H1 (cell line): ENCODE data around the gene NPIPB6. TPM values are rescaled to one million over a fixed set of nuclear protein-coding genes. Genes with fewer than 3 reads are reported as not detected.

Experiments
- CTCF ChIA-PET: fragments of 300-600 bp; sonication (Branson Sonifier 250); formaldehyde crosslinking; loops from one replicate; lab custom pipeline; 2021; ENCODE audit not compliant: partially characterized antibody; lab: Charles Lee
- POLR2A ChIA-PET: fragments of 300-600 bp; sonication (Branson Sonifier 250); formaldehyde crosslinking; loops from one replicate; lab custom pipeline; 2021; ENCODE audit warnings: inconsistent platforms; ENCODE audit not compliant: partially characterized antibody; lab: Charles Lee
- DNase-seq, 2 experiments: peaks; one replicate each; pipeline versions ENCODE4 v3.0.0 to v3.0.0-alpha.2; 2010 to 2022; ENCODE audit warnings: low spot score in 2 of 2, low read depth in 1 of 2, mixed read lengths in 1 of 2
- FAIRE-seq: peaks from 2 replicates; lab custom pipeline; 2011; peaks lifted over from hg19 to GRCh38; lab: Jason Lieb, UNC
- H2AFZ ChIP-seq: 2 replicates; pipeline ENCODE4 v1.8.1; 2012; ENCODE audit warnings: low read length, inconsistent platforms
- H2AK5ac ChIP-seq: 2 replicates; pipeline ENCODE4 v1.6.1; 2013; ENCODE audit warnings: low read depth, low read length
- H2BK120ac ChIP-seq: replicated peaks from 2 replicates; pipeline ENCODE3; 2013; ENCODE audit warnings: low read depth, low read length, inconsistent platforms
- H2BK12ac ChIP-seq: 2 replicates; pipeline ENCODE4 v1.6.1; 2013; ENCODE audit warnings: low read depth, low read length
- H2BK15ac ChIP-seq: 2 replicates; pipeline ENCODE4 v1.6.1; 2013; ENCODE audit warnings: low read length
- H2BK20ac ChIP-seq: 2 replicates; pipeline ENCODE4 v1.6.1; 2013; ENCODE audit warnings: low read length
- H2BK5ac ChIP-seq: 2 replicates; pipeline ENCODE4 v1.6.1; 2013; ENCODE audit warnings: low read depth, low read length
- H3K14ac ChIP-seq: 2 replicates; pipeline ENCODE4 v1.6.1; 2013; ENCODE audit warnings: inconsistent platforms; ENCODE audit not compliant: insufficient read length
- H3K18ac ChIP-seq: 2 replicates; pipeline ENCODE4 v1.6.1; 2013; ENCODE audit warnings: low read length; ENCODE audit errors: extremely low read depth
- H3K23ac ChIP-seq: 2 replicates; pipeline ENCODE4 v1.6.1; 2013; ENCODE audit warnings: inconsistent platforms; ENCODE audit not compliant: insufficient read length
- H3K23me2 ChIP-seq: 2 replicates; pipeline ENCODE4 v1.6.1; 2013; ENCODE audit warnings: low read depth, low read length
- H3K27ac ChIP-seq: 2 replicates; pipeline ENCODE4 v1.6.1; 2011; ENCODE audit warnings: low read depth, low read length, inconsistent platforms
- H3K27me3 ChIP-seq, 4 experiments: replicated peaks in 1 of 4; 1 replicate in 1 of 4; 2 replicates in 3 of 4; pipeline versions ENCODE4 v1.6.1 to v1.8.1; 2011 to 2013; ENCODE audit warnings: low read length in 3 of 4, mild to moderate bottlenecking in 3 of 4, inconsistent platforms in 2 of 4, mixed read lengths in 2 of 4, moderate library complexity in 1 of 4; ENCODE audit not compliant: control insufficient read depth in 3 of 4, insufficient read depth in 3 of 4; ENCODE audit errors: extremely low read depth in 1 of 4
- H3K36me3 ChIP-seq, 4 experiments: 2 replicates each; pipeline versions ENCODE4 v1.6.1 to v1.8.1; 2011 to 2013; ENCODE audit warnings: mild to moderate bottlenecking in 4 of 4, low read length in 3 of 4, moderate library complexity in 2 of 4, control low read depth in 1 of 4, inconsistent platforms in 1 of 4; ENCODE audit not compliant: insufficient read depth in 4 of 4, control insufficient read depth in 2 of 4
- H3K4ac ChIP-seq: replicated peaks from 2 replicates; pipeline ENCODE3; 2013; ENCODE audit warnings: low read length, low read depth, mixed read lengths, inconsistent platforms; ENCODE audit not compliant: insufficient read length
- H3K4me1 ChIP-seq, 4 experiments: replicated peaks in 1 of 4; 1 replicate in 1 of 4; 2 replicates in 3 of 4; pipeline versions ENCODE4 v1.6.1 to v1.8.1; 2011 to 2013; ENCODE audit warnings: low read length in 3 of 4, inconsistent platforms in 2 of 4, mixed read lengths in 1 of 4; ENCODE audit not compliant: insufficient read depth in 4 of 4, control insufficient read depth in 3 of 4
- H3K4me2 ChIP-seq, 2 experiments: 2 replicates each; pipeline versions ENCODE4 v1.6.1 to v1.8.1; 2011 to 2013; ENCODE audit warnings: low read depth in 2 of 2, low read length in 2 of 2, control low read depth in 1 of 2, inconsistent platforms in 1 of 2, mild to moderate bottlenecking in 1 of 2; ENCODE audit not compliant: insufficient read depth in 1 of 2
- H3K4me3 ChIP-seq, 4 experiments: fragments of 200-600, 300-600 bp in 1 of 4; sonication (generic), shearing (Covaris generic), sonication (Bioruptor Twin) in 1 of 4; 2 replicates each; pipeline versions ENCODE4 v1.5.1 to v1.8.1; 2011 to 2016; ENCODE audit warnings: low read length in 4 of 4, low read depth in 3 of 4, control low read depth in 2 of 4, inconsistent platforms in 2 of 4, mild to moderate bottlenecking in 2 of 4, mixed read lengths in 1 of 4, moderate library complexity in 1 of 4; ENCODE audit not compliant: insufficient read depth in 2 of 4; ENCODE audit errors: extremely low read depth in 1 of 4
- H3K56ac ChIP-seq: replicated peaks from 2 replicates; pipeline ENCODE3; 2013; ENCODE audit warnings: low read depth, mild to moderate bottlenecking, mixed read lengths, low read length, inconsistent platforms; ENCODE audit not compliant: insufficient read length
- H3K79me1 ChIP-seq: 2 replicates; pipeline ENCODE4 v1.6.1; 2013; ENCODE audit warnings: low read depth, low read length, control low read depth
- H3K79me2 ChIP-seq, 2 experiments: 2 replicates each; pipeline versions ENCODE4 v1.6.1 to v1.8.1; 2012 to 2013; ENCODE audit warnings: low read length in 2 of 2, mild to moderate bottlenecking in 2 of 2, inconsistent platforms in 1 of 2; ENCODE audit not compliant: insufficient read depth in 2 of 2, control insufficient read depth in 1 of 2
- H3K9ac ChIP-seq, 4 experiments: replicated peaks in 1 of 4; 1 replicate in 1 of 4; 2 replicates in 3 of 4; pipeline versions ENCODE4 v1.6.1 to v1.8.1; 2011 to 2013; ENCODE audit warnings: low read depth in 3 of 4, low read length in 3 of 4, control low read depth in 2 of 4, mild to moderate bottlenecking in 2 of 4, moderate library complexity in 2 of 4, inconsistent platforms in 1 of 4; ENCODE audit errors: extremely low read depth in 1 of 4
- H3K9me3 ChIP-seq, 2 experiments: 2 replicates each; pipeline versions ENCODE4 v1.6.1 to v1.8.1; 2012 to 2013; ENCODE audit warnings: mild to moderate bottlenecking in 2 of 2, moderate library complexity in 2 of 2, control low read depth in 1 of 2, inconsistent platforms in 1 of 2, low read depth in 1 of 2, low read length in 1 of 2, mixed read lengths in 1 of 2; ENCODE audit not compliant: insufficient read depth in 2 of 2
- H4K20me1 ChIP-seq, 2 experiments: replicated peaks in 1 of 2; 2 replicates each; pipeline versions ENCODE3 to v1.8.1; 2011 to 2013; ENCODE audit warnings: inconsistent platforms in 2 of 2, low read length in 2 of 2, mild to moderate bottlenecking in 1 of 2; ENCODE audit not compliant: insufficient read depth in 2 of 2, control insufficient read depth in 1 of 2
- H4K5ac ChIP-seq: 2 replicates; pipeline ENCODE4 v1.6.1; 2013; ENCODE audit warnings: low read length, low read depth, mixed read lengths, inconsistent platforms; ENCODE audit not compliant: insufficient read length
- H4K8ac ChIP-seq: 2 replicates; pipeline ENCODE4 v1.8.0; 2013; ENCODE audit warnings: mild to moderate bottlenecking, moderate library complexity, low read length, inconsistent platforms; ENCODE audit not compliant: insufficient read depth; ENCODE audit errors: extremely low read depth
- H4K91ac ChIP-seq: replicated peaks from 2 replicates; pipeline ENCODE3; 2013; ENCODE audit warnings: low read length, mixed read lengths, inconsistent platforms; ENCODE audit not compliant: insufficient read length
- CEBPB ChIP-seq: IDR thresholded peaks from 2 replicates; pipeline ENCODE4 v1.6.1; 2012; ENCODE audit warnings: low read depth, low read length
- CTCF ChIP-seq, 3 experiments: IDR thresholded peaks; 1 replicate in 2 of 3; 2 replicates in 1 of 3; pipeline versions ENCODE4 v1.5.1 to v1.6.1; 2011; ENCODE audit warnings: low read length in 3 of 3, mild to moderate bottlenecking in 3 of 3, inconsistent platforms in 2 of 3, low read depth in 1 of 3, moderate library complexity in 1 of 3; ENCODE audit not compliant: insufficient read depth in 1 of 3; ENCODE audit errors: control extremely low read depth in 1 of 3
- JUN ChIP-seq: IDR thresholded peaks from 2 replicates; pipeline ENCODE4 v1.6.1; 2011; ENCODE audit warnings: low read depth, mild to moderate bottlenecking, improper control_type of control experiment, low read length
- RAD21 ChIP-seq, 2 experiments: IDR thresholded peaks in 1 of 2; conservative IDR thresholded peaks in 1 of 2; 2 replicates each; pipeline ENCODE4 v1.6.1; 2011; ENCODE audit warnings: low read depth in 2 of 2, low read length in 2 of 2, improper control_type of control experiment in 1 of 2, inconsistent platforms in 1 of 2, mild to moderate bottlenecking in 1 of 2, moderate library complexity in 1 of 2
- SAP30 ChIP-seq: fragments of 300-600 bp; sonication (generic); IDR thresholded peaks from 2 replicates; pipeline ENCODE4 v1.7.1; 2012; ENCODE audit warnings: low read length, moderate library complexity, mild to moderate bottlenecking, inconsistent platforms; ENCODE audit not compliant: insufficient read depth, insufficient replicate concordance
- SIN3A ChIP-seq, 2 experiments: IDR thresholded peaks in 1 of 2; conservative IDR thresholded peaks in 1 of 2; 2 replicates each; pipeline ENCODE4 v1.6.1; 2011 to 2012; ENCODE audit warnings: low read length in 2 of 2, improper control_type of control experiment in 1 of 2, low read depth in 1 of 2, mild to moderate bottlenecking in 1 of 2
- SUZ12 ChIP-seq: fragments of 200-600 bp; sonication (generic); IDR thresholded peaks from 2 replicates; pipeline ENCODE4 v1.6.1; 2012; ENCODE audit warnings: mild to moderate bottlenecking, inconsistent platforms, low read length, moderate library complexity, mixed read lengths
- YY1 ChIP-seq: IDR thresholded peaks from 2 replicates; pipeline ENCODE4 v1.6.1; 2011; ENCODE audit warnings: low read depth, mild to moderate bottlenecking, low read length
- whole genome bisulfite sequencing, 2 experiments: shearing (Covaris generic) in 1 of 2; methylation state at CpG; one replicate each; pipeline versions ENCODE4 v1.1.6 to v1.1.7; 2013 to 2015; ENCODE audit warnings: low lambda C conversion rate in 2 of 2, mixed read lengths in 2 of 2, inconsistent platforms in 1 of 2, low coverage in 1 of 2, missing lambda C conversion rate in 1 of 2; ENCODE audit not compliant: insufficient replicate concordance in 2 of 2, insufficient coverage in 1 of 2, insufficient read length in 1 of 2; ENCODE audit errors: extremely low coverage in 1 of 2, missing lambda C conversion rate in 1 of 2; 5-methylcytosine and 5-hydroxymethylcytosine counted together
- polyA plus RNA-seq, 7 experiments: library from polyadenylated mRNA; depleted of rRNA in 3 of 7; stranded (reverse) in 5 of 7; unstranded in 2 of 7; fragments of >200 nt in 5 of 7; fragments of 200-250 nt in 2 of 7; gene quantifications; 1 replicate in 5 of 7; 2 replicates in 1 of 7; 4 replicates in 1 of 7; pipeline versions ENCODE4 v1.2.1 to v1.2.3, GENCODE V29; 2011 to 2013; ENCODE audit warnings: missing spikeins in 2 of 7, mixed read lengths in 2 of 7
- total RNA-seq: library from RNA; stranded (reverse); fragmentation: NEBNext Ultra II Directional; extraction: Animal tissue kit (Norgen Biotek cat#: 25700); gene quantifications from 2 replicates; pipeline ENCODE4 v1.2.1, GENCODE V29; 2021

Gene NPIPB6
- total and polyA plus RNA-seq, 2 of the 8 experiments (the other 6 are each of a cell fraction or from before 2014, with no cell fraction given), result 0.83 to 1.9 TPM

GRCh38 chr16:28326881-28327610 lies 36.3 kb downstream of the NPIPB6 start:
- Histone ChIP-seq H2BK15ac (no peak overlapping the region), H3K18ac (no peak overlapping the region), H3K4me2 (no peak overlapping the region), H4K20me1 (peaks cover 2 to 4% of the 10 kb centered on the region in 2 experiments), H2BK120ac (no peak overlapping the region), H3K14ac (no peak overlapping the region), H3K27me3 (no peaks in the 10 kb centered on the region), H2AFZ (no peak overlapping the region), H3K36me3 (no peaks in the 10 kb centered on the region), H3K4me1 (peaks cover 0 to 2% (median 0%) of the 10 kb centered on the region in 4 experiments; a peak in 2 of 7 replicates), H3K4ac (no peak overlapping the region), H3K79me1 (no peaks in the 10 kb centered on the region), H3K79me2 (no peaks in the 10 kb centered on the region), H2BK12ac (no peak overlapping the region), H4K8ac (no peak overlapping the region), H3K9me3 (no peaks in the 10 kb centered on the region), H3K56ac (no peak overlapping the region), H3K9ac (no peak overlapping the region), H3K4me3 (no peak overlapping the region), H2BK20ac (no peak overlapping the region), H2AK5ac (no peak overlapping the region), H4K5ac (no peak overlapping the region), H3K27ac (no peak overlapping the region), H2BK5ac (no peak overlapping the region), H3K23ac (no peak overlapping the region), H4K91ac (no peak overlapping the region), H3K23me2 (no peaks in the 10 kb centered on the region)
- WGBS, 2 experiments, result 58% methylated on average over 12 of the region's 12 CpGs; no CpG with 5 or more reads in 1 of the 2 experiments
- FAIRE-seq (no peak), DNase-seq (peak in 1 of 2 experiments; percentile 88)
- CTCF ChIA-PET, result interaction anchor here (0.9 to 1.8 kb wide), 7 partner anchors 9 to 198 kb away, joined by 3 to 11 read pairs (median 4); no protein-coding TSS in a partner anchor
- TF ChIP-seq RAD21 (IDR thresholded peaks at IDR 0.05 in 1 of 2, conservative IDR thresholded peaks at IDR 0.05 in 1 of 2; ENCODE audit: low read depth in 2 of 2, low read length in 2 of 2) (peak; percentile 54 to 59), SAP30 (no peak), JUN (no peak), CEBPB (no peak), SUZ12 (no peak), SIN3A (conservative IDR thresholded peaks at IDR 0.05 in 1 of 2, IDR thresholded peaks at IDR 0.05 in 1 of 2; ENCODE audit: low read depth in 1 of 2, low read length in 2 of 2) (no peak), YY1 (peak; percentile 91), CTCF (IDR thresholded peaks at IDR 0.05; ENCODE audit: control extremely low read depth in 1 of 3, insufficient read depth in 1 of 3, low read depth in 1 of 3, low read length in 3 of 3) (peak; percentile 85 to 94 (median 89))
- POLR2A ChIA-PET, result no interaction called here
